ENCODE results near the gene NCF2.

Gene NCF2

DNA sequence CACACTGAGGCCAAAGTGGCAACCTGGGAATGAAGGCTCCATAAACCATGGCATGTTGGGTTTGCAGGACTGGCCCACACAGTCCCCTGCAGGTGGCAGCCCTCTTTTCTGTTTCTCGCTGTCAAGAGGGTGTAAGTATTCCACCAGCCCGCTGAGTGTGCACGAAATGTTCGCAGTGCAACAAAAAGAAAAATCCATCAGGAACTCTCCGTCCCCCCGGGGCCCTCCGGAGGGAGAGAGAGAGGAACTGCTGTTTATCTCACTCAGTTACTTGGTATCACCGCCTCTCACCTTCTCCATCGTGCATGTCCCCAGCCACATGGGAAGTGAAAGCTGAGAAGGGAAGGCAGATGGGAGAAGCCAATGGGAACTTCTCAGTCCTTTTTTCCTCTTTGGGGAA is 38.3 kb downstream of the NCF2 start:
- DNase-seq = no peak

DNA sequence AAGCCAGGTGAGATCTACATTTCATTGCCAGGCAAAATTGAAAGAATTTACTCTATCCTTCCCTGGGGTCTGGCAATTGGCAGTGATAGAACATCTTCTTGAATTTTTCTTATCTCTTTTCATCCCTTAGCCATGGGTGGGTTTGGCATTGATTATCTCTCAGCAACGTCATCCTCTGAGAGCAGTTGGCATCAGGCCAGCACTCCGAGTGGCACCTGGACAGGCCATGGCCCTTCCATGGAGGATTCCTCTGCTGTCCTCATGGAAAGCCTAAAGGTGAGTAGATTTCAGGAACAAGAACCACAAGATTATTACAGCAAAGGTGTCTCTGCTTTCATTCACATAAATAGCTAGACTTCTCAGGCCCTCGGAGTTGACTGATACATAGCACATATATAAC is 39.3 kb downstream of the NCF2 start:
- no peak for DNase-seq

DNA sequence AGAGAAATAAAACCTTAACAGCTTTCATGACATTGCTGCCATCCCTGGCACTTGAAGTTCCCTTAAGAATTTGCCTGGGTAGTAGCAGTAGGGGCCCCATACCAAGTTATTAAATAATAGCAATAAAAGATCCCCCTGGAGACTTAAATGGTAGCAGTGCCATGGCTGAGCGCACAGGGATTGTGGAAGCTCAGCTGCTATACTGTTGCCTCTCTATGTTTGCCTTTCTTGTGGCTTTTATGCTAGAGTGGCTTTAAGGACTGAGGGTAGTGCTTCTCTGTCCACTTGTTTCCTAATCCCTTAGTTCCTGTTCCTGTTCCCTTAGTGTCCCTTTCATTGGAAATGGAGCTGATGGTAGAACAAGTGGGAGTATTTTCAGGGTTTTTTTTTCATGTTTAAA is 42.1 kb downstream of the NCF2 start:
- no peak for DNase-seq

DNA sequence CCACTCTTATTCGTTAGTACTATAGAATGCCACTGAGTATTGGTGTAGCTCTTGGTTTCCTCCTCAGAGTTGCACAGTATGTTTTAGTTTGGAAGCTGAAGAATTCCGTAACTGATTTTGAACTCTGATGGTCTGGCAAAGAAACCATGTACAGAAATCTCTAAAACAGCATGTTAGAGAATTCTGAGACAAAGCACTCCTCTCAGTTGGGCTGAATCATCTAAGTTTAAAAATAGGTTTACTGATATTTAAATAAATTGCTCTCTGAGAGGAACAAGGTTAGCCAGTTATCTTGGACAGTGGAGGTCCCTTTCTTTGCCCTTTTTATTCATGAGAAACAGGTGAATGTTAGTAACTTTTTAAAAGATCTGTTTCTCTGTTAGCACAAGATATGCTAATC is 43.8 kb downstream of the NCF2 start:
- no peak for DNase-seq

DNA sequence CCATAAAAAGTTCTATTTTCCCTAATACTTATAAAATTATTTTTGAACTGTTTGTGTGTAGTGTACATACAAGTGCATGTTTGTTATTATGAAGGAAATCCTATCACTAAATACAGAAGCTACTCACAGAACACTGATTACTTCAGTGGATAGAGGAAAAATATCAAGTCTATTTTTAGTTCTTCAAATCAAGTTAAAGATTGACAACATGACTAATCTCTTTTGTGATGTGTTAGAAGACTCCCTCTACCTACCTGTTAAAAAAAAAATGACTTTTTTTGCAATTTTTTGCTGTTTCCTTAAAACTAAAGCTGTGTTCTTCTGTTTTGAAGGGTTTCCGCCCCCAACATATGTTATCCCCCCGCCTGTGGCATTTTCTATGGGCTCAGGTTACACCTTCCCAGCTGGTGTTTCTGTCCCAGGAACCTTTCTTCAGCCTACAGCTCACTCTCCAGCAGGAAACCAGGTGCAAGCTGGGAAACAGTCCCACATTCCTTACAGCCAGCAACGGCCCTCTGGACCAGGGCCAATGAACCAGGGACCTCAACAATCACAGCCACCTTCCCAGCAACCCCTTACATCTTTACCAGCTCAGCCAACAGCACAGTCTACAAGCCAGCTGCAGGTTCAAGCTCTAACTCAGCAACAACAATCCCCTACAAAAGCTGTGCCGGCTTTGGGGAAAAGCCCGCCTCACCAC is 45.5 kb downstream of the NCF2 start:
- DNase-seq = no peak

DNA sequence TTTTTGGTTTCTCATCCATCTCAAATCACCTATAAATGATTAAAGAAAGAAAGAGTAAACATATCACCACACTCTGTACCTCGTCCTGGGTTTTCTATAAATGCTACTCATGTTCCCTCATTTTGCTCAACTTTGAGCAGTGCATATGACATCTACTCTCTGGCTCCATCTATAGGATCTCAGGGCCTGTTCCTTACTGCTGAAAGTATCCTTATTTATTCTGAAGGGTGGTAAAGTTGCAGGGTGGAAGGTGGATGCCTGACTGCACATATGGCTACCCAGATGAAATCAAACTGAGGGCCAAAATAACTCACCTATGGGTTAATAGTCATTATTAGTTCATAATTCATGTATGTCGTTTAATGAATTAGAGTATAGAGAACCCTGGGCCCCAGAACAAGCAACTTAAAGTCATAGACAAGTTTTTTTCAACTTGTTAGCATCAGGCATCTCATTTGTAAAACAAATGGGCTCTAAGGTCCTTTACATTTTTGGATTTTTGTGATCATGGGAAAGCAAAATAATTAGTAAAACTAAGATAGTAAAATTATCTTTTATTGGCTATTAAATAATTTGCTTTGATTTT is 46.5 kb downstream of the NCF2 start:
- DNase-seq = no peak

DNA sequence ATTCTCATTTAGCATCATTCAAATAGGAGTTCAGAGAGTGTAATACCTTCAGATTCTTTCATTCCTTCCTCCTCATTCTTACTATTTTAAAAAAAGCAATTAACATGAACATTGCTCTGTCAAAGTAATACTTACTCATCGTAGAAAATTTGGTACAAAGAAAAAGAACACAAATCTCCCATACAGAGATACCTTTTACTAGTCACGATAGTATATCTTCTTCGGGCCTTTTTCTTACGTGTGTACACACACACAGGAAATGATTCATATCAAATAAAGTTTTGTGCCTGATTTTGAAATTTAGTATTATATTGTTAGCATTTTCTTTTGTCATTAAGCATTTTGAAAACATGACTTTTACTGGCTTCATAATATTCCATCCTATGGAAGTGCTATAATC is 52.9 kb downstream of the NCF2 start:
- DNase-seq = no peak

DNA sequence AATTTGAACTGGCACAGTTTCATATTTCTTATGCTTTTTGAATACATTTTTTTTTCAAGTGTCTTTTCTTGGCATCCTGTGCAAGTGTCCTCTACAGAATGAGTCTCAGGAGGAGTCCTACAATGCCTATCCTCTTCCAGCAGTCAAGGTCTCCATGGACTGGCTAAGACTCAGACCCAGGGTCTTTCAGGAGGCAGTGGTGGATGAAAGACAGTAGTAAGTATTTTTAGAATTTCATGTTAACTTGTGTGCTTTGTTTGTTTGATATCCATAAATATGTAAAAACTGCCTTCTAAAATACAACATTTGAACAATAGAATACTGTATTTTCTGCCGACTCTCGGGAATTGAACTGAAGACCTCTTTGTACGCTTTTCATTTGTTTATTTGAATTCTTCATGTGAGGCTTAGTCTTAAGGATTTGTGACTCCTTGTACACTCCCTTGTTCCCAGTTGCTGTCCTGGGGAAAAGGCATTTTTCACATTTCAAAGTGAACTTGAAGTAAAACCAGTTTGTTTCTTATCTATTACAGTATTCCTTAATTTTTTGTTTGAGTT is 56.6 kb downstream of the NCF2 start:
- no peak for DNase-seq

DNA sequence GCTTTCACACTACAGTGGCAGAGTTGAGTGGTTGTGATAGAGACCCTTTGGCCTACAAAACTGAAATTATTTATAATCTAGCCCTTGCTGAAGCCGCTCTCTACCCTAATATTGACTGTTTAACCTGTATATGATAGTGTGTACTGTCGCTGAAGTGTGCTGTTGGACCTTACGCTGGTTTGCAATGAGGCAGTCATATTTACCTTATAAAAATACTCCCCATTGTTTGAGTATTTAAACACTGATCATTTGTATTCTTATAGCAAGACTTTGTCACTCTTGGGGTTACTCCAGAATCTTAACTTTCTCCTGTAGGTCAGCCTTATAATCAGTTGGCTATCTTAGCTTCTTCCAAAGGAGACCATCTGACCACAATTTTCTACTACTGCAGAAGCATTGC is 61.7 kb downstream of the NCF2 start:
- no peak for DNase-seq

DNA sequence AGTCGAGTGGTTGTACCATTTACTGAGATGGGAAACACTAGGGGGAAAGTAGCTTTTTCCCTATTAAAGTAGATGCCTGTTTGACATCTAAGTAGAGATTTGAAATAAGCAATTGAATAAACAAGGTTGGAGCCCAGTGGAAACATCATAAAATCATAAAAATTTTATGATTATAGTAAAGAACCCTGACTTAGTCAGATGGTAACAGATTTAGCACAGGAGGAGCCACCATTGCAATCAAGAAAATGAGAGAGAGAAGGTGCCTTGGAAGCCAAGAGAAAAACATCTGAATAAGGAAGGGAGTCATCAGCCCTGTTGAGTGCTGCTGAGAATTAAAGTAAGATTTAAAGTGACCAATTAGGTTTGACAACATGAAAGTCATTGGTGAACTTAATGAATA is 68.2 kb downstream of the NCF2 start:
- DNase-seq = no peak

DNA sequence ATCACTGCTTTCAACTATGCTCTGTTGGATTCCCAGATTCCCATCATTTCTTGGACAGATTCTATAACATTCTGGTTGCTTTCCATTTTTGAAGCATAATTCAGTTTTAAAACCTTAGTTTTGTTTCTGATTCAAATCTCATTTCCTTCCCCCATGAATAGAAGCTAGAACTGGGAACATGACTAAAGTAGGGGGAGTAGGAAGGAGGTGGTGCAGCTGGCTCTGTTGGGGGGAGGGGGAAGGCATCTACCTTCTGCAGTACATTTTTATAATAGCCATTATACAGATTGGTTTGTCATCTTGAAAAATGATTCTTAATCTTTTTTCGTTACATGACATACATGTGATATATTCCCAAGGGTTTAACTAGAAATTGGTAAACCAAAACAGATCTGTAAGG is 69.9 kb downstream of the NCF2 start:
- DNase-seq = no peak

DNA sequence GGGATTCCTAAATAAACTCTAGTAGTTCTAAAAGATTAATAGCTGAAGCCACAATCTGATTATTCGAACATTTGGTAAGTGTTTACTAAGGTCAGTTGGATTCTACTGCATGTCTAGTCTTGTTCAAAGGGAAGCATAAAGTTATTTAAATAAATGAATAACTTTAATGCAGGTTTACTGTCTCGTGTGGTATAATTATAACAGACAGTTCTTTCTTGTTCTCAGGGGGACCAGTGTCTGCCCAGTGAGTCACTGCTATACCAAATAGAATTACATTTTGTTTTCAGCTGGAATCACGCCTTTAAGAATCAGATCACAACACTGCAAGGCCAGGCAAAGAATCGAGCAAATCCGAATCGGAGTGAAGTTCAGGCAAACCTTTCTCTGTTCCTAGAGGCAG is 72.9 kb downstream of the NCF2 start:
- no peak for DNase-seq

DNA sequence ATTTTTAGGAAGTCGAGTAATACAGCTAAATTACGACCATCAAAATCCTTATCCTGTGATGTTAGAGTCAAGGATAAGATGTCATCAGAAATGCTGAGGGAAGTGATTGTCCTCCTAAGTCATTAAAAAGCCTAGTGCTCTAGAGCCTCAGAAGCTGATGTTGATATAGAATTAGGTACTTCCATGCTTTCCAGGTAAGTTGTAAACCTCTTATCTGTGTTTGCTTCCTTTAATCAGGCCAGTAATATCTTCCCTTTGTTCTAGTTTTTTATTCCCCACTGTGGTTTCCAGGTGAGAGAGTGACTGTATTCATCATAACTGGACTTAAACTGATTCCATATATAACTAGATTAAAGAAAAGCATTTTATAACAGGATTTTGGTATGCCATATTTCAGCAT is 73.5 kb downstream of the NCF2 start:
- no peak for DNase-seq

DNA sequence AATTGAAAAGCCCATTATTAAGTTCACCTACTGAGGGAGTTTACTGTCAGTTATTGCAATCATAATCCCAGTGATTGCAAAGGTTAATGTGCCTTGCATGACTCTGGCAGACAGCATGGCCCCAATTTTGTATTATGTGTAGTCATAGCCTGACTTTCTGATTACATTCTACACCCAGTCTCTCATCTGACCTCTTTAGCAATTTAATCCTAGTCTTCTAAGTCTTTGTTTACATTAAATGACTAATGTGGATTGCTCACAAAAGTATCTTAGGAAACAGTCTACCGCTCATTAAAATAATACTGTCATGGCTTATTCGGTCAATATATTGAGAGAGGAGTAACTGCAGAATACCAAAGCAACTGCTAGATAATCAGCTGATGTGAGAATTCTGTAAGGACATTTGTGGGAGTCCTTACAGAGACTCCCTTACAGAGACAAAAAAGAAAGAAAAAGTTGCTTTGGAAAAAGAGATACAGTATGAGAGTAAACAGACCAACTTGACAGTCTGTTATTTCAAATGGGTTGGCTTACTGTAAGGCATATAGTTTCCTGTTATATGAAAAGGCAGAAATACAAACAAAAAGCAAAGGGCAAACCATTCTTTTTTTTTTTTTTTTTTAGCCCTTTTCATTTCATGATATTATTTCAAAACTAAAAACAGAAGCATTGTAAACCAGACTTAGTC is 75.1 kb downstream of the NCF2 start:
- DNase-seq = no peak

DNA sequence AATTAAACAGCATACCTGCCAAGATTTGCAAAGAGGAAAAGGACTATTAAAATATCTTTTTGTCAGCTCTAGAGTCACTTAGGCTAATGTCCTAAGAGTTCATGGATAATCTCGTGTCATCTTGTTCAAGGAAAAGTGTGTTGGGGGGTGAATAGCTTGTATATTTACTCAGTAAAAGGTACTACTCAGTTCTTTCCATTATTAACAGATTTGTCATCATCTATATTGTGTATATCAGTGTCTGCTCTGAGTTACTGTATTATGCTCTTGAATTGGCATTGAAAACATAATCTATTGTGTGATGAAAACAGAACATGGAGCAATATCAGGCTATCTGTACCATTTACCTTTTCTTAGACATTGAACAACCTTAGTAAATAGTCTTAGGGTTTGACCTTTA is 76.0 kb downstream of the NCF2 start:
- no peak for DNase-seq

DNA sequence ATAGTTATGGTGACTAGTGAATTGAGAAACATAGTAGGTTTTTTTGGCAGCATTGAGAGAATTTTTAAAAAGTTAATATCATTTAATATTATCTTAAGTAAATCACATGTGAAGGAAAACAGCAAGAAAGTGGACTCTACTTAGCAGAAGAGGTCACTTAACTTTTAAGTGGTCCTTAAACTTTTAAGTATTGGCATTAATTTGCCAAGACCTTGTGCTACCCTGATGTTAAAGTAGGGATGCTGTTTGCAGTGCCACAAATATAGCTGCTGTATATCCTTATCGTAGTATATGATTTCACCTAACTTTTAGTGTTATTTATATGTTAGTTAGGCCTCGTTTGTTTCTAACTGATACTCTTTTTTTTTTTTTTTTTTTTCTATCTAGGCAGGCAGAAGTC is 77.8 kb downstream of the NCF2 start:
- no peak for DNase-seq

DNA sequence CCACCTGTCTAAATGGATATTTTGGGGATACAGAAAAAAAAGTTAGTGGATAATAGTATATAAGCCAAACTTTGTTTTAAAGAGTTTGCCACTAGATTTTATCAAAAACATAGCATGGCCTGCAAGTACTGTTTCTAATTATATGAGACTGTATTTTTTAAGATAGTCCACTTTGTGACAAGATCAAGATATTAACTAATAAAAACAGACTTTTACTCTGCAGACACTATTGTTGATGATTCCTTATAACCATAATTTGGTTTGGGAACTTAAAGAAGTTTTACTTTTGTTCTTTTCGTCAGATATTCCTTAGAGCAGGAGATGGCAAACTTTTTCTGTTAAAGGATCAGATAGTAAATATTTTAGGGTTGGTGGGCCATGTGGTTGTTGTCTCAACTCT is 81.6 kb downstream of the NCF2 start:
- DNase-seq = no peak

DNA sequence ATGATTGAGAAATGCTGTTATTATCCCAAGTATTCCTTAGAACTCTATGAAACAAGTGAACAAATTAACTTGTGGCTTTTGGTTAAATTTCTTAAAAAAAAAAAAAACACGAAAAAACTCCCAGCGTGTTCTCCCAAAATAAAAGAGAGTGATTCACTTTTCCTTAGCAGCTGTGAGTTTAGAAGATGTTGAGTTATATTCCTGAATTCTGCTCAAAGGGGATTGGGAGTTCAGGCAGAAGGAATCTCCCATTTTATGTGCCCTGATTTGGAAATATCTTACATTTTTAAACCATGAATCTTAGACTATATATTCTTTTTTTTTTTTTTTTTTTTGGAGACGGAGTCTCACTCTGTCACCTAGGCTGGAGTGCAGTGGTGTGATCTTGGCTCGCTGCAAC is 83.7 kb downstream of the NCF2 start:
- no peak for DNase-seq
